GM21381 (cell line): ENCODE measurements around the gene RCSD1.

Experiments used
- ATAC-seq: cut with Tn5 transposase; IDR thresholded peaks from one replicate; pipeline ENCODE4 v1.9.1; 2021; ENCODE audit warnings: mild to moderate bottlenecking, moderate library complexity; ENCODE audit not compliant: unreplicated experiment

RCSD1 gene

DNA sequence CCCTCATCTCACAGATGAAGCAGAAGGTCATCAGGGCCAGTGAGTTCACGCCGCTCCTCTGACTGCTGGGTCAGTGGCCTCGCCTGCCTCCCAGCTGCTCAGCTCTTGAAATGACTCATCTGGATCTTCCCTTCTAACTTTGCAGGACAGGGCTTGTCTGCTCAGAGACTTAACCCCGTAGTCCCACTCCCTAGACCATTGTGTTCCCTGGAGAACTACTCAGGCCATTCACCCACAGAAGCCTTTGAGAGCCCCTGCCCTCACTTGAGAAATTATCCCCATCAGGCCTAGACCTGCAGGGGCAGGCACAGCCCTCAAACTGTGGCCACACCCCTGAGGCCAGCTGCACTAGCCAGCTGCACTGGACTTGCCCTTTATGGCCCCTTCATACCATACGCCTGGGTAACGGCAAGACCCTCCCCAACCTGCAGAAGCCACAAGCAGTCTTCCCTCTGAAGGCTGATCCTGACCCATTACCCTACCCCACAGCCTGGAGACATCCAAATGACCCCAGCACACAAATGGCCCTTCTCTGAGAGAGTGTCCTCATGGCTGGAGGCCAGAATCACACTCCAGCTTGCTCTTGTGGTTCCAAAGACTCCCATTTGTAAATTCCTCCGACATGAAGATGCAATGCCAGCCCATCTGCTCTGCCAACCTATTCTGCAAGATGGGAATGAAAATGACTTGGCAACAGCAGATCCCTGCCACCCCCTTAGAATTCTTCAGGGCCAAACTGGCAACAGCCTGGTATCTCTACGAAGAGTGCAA, 33.2 kb downstream of the RCSD1 start:
- ATAC-seq, result peak; percentile 51

DNA sequence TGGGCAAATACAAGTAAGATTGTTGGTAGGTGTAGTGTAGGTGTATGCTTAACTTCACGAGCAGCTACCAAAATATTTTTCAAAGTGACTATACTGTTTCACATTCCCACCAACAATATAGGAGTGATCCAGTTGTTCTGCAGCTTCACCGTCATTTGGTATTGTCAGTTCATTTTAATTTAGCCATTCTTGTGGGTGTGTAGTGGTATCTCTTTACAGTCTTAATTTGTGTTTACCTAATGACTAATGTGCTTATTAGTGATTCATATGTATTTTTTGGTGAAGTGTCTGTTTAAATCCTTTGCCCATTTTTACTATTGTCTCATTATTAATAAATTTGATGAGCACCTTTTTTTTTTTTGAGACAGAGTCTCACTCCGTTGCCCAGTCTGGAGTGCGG, 35.4 kb downstream of the RCSD1 start:
- no peak for ATAC-seq

- ATAC-seq, result no peak
Measured at GRCh38 chr1:167666416-167666815, 36.4 kb downstream of the RCSD1 start.

DNA sequence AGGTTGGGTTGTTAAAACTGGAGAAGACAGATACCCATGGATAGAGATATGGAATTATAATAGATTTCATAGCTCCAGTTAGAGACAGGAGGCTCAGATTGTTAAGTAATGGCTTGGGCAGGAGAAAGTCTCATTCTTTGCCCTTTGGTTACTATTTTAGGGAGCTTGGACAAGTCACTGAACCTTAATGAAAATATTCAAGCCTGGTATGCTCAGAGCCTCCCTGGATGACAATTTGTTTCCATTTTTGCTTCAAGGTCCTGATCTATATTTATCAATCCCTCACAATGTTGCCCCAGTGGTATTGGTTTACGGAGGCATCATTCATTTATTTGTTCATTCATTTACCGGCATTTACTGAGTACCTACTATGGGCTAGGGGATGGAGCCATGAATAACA, 37.5 kb downstream of the RCSD1 start:
- no peak for ATAC-seq

- peak; percentile 76 for ATAC-seq
Measured at GRCh38 chr1:167668108-167668507, 38.1 kb downstream of the RCSD1 start.

GRCh38 chr1:167669209-167670124, 39.4 kb downstream of the RCSD1 start:
- ATAC-seq, result peak; percentile 48

- ATAC-seq, result no peak
Measured at GRCh38 chr1:167670563-167670962, 40.5 kb downstream of the RCSD1 start.

DNA sequence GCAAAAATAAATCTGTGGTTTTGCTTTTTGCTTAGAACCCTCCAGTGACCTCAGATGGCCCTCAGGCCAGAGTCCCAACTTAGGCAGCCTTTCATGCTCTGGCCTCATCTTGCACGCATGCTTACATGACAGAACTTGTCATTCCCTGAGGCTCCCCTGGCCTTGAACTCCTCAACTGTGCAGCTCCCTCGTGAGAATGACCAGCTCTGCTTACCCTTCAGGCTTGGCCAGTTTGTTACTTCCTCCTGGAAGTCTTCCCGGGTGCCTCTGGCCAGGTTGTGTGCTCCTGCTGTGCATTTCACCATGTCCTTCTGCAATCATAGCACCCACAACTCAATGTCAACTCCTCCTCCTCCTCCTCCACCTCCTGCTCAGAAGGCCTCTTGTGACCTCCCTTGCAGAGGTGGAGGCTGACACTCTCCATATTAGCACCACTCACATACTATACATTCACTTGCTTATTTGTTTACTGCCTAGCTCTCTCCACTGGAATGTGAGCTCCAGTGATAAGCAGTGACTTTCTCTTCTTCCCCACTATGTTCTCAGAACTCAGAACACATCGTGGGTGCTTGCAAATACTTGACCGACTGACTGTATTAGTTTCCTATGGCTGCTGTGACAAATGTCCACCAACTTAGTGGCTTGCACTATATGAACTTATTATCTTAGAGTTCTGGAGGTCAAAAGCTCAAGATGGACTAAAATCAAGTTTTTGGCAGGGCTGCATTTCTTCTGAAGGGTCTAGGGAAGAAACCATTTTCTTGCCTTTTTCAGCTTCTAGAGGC, 41.9 kb downstream of the RCSD1 start:
- ATAC-seq, result no peak

DNA sequence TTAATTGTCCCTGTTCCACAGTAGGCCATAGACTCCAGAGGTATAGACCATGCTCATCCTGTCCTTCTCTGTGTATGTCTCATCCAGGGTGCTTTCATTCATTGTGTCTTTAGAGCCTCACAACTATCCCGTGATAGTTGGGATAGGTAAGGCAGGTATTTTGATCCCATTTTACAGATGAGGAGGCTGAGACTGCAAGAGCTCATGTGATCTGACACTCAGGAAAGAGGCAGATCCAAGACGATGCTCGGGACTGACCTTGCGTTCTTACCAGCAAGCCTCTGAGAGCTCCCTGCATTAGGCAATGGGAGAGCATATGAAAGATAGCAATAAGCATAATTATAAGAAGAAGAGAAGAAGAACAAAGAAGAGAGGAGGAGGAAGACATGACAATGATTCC, 42.8 kb downstream of the RCSD1 start:
- ATAC-seq, result no peak

- no peak for ATAC-seq
Measured at GRCh38 chr1:167673265-167673664, 43.2 kb downstream of the RCSD1 start.

- ATAC-seq, result no peak
Measured at GRCh38 chr1:167674156-167674555, 44.1 kb downstream of the RCSD1 start.

- no peak for ATAC-seq
Measured at GRCh38 chr1:167675440-167675839, 45.4 kb downstream of the RCSD1 start.

- peak; percentile 41 for ATAC-seq
Measured at GRCh38 chr1:167676205-167676915, 46.3 kb downstream of the RCSD1 start.

DNA sequence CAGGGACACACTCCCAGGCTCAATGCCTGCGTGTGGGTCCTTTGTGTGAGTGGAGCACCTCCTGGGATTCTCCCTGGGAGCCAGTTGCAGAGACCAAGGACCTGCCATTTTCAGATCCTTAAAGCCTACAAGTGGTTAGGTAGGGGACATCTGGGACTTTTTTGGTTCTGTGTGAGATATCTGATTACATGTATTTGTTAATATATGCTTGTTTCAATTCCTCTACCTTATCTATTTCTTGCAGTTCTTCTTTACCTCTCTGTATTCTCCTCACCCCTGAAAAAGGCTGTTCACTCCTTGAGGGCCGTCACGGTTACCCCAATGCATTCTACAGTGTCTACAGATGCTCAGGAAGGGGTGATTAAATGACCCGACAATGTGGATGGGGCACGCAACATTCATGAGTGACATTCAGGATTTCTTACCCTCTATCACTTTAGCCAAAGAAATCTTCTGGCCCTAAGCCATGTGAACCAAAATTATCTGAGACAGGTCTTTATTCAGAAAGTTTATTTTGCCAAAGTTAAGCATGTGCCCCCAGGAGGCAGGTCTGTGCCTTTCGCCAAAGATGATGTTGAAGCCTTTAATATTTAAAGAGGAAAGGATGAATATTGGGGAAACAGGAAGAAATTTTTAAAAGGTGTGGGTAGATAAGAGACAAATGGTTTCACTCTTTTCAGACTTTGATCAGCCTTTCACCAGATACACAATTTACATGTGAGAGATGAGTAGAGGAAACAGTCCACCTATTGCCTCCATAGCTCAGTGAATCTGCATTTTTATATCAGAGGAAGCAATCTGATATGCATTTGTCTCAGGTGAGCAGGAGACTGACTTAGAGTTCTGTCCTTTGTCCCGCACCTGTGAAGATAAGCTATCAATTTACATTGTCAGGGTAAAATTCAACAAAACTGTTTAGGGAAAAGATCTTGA, 47.1 kb downstream of the RCSD1 start:
- peak; percentile 28 for ATAC-seq

DNA sequence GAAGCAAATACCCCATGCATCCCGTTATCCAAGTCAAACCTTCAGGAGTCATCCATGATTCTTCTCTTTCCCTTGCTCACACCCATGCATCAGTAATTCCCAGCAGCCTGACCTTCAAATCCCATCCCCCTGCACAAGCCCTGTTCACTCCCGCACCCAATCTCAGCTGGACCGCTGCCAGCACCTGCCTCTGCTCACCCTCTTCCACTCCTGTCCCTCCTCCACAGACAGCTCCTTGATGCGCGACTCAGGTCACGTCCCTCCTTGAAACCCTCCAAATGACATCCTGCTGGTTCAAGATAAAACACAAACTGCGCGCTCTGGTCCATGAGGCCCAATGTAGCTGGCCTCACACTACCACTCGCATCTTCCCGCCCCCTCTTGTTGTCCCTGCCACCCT, 48.4 kb downstream of the RCSD1 start:
- ATAC-seq, result no peak

GRCh38 chr1:167678838-167679237, 48.8 kb downstream of the RCSD1 start:
- no peak for ATAC-seq

DNA sequence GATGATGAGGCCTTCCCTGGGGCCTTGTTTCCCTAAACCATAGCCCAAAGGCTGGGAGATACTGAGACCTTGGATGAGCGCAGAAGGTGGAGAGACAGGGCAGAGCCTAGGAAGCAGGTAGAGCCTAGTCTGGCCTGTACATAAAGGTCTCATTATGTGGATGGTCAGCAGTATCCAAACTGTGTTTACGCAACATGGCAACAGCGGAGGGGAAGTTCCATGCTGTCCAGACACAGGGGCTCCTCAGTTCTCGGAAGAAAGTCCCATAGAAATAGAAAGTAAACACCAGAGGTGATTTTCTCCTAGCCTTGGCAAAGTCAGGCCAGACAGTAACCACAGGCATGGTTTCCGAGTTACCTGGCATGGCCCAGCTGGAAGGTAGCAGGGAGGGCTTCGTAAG, 49.7 kb downstream of the RCSD1 start:
- ATAC-seq, result no peak

GRCh38 chr1:167681024-167681423, 51.0 kb downstream of the RCSD1 start:
- no peak for ATAC-seq

DNA sequence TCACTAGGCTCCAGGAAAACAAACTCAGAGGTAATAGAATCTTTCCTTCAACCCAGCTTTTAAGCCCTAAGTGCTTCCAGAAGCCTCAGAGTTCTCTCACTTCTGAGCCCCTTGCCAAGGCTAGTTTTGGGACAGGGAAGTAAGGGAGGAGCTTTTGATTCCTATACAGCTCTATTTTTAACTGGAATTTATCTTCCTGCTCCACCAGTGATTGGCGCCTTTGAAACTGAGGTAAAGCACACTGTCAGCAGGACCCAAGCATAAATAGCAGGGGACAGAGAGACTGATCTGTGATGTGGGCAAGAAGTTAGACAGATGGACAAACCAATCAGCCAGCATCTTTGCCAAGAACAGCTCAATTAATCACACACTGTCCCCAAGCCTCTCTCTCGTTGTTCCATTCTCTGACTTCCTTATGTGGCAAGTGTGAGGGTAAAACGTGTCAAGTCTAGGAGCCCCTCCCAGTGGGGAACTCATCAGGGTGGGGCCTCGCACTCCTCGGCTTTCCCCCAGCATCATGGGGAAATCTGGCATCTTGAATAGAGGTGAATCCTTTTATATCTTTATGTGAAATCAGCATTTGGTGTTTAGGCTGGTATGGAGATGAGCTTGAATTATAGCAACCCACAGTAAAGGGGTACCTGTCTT, 51.5 kb downstream of the RCSD1 start:
- ATAC-seq, result no peak
